ENCODE measurements around the gene AR.

DNA sequence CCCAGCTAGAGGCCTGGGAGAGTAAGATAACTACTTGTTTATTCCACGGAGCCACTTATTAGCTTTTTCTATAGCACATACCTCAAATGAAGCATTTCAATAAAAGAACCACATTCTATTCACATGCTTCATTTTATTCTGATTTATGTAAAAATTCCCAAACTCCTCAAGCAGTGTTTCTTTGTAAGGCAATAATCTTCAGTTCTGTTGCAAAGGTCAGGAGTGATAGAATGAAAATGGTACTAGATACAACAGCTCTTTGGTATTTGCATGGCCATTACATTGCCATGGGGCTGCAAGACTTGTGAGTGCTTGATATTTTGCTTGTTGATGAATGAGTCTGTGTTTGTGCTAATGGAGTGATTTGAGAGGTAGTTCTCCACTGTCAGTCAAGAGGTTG lies 39.4 kb downstream of the AR start:
- TF ChIP-seq, protein P1, sequence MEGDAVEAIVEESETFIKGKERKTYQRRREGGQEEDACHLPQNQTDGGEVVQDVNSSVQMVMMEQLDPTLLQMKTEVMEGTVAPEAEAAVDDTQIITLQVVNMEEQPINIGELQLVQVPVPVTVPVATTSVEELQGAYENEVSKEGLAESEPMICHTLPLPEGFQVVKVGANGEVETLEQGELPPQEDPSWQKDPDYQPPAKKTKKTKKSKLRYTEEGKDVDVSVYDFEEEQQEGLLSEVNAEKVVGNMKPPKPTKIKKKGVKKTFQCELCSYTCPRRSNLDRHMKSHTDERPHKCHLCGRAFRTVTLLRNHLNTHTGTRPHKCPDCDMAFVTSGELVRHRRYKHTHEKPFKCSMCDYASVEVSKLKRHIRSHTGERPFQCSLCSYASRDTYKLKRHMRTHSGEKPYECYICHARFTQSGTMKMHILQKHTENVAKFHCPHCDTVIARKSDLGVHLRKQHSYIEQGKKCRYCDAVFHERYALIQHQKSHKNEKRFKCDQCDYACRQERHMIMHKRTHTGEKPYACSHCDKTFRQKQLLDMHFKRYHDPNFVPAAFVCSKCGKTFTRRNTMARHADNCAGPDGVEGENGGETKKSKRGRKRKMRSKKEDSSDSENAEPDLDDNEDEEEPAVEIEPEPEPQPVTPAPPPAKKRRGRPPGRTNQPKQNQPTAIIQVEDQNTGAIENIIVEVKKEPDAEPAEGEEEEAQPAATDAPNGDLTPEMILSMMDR (IDR thresholded peaks at IDR 0.05; ENCODE audit: low read length), result no peak
- no peak for TF ChIP-seq EZH2 (optimal IDR thresholded peaks at IDR 0.05; ENCODE audit: low read depth, low read length)
- no peak for TF ChIP-seq EZH2phosphoT487 (IDR thresholded peaks at IDR 0.05; ENCODE audit: low read length)
